ENCODE results near the gene ELOF1.

The ELOF1 gene

DNA sequence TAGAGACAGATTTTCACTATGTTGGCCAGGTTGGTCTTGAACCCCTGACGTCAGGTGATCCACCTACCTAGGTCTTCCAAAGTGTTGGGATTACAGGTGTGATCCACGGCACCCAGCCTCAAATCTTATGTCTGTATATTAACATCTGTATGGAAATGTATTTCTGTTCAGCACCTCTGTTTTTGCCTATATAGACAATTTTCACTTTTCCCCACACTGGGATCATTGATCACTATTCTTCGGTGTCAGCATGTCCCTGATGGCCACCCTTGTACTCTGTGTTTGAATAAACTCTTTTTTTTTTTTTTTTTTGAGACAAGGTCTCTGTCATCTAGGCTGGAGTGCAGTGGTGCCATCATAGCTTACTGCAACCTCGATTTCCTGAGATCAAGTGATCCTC, 35.1 kb upstream of the ELOF1 start:
- no peak for TF ChIP-seq ELF4 (IDR thresholded peaks at IDR 0.05)
- TF ChIP-seq, protein P1, sequence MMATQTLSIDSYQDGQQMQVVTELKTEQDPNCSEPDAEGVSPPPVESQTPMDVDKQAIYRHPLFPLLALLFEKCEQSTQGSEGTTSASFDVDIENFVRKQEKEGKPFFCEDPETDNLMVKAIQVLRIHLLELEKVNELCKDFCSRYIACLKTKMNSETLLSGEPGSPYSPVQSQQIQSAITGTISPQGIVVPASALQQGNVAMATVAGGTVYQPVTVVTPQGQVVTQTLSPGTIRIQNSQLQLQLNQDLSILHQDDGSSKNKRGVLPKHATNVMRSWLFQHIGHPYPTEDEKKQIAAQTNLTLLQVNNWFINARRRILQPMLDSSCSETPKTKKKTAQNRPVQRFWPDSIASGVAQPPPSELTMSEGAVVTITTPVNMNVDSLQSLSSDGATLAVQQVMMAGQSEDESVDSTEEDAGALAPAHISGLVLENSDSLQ (IDR thresholded peaks at IDR 0.05), result no peak
- TF ChIP-seq SUZ12 (IDR thresholded peaks at IDR 0.05), result no peak
- no peak for TF ChIP-seq CTBP1 (IDR thresholded peaks at IDR 0.05; ENCODE audit: borderline replicate concordance)
- ChIA-PET POLR2A (interaction anchor here (0.7 to 1.0 kb wide), 2 partner anchors 35 to 220 kb away, joined by 3 to 4 read pairs; partner anchors contain the start of genes ELOF1 and ZNF440), CTCF (interaction anchor here (1.0 kb wide), 1 partner anchor 112 kb away, joined by 4 read pairs; no protein-coding TSS in a partner anchor)
- DNase-seq (ENCODE audit: extremely low spot score), result no peak

GRCh38 chr19:11587975-11588631, 29.1 kb upstream of the ELOF1 start:
- no peak for TF ChIP-seq NFRKB (IDR thresholded peaks at IDR 0.05)
- no peak for TF ChIP-seq ARNT (IDR thresholded peaks at IDR 0.05)
- TF ChIP-seq CTBP1 (IDR thresholded peaks at IDR 0.05; ENCODE audit: borderline replicate concordance), result no peak
- TF ChIP-seq SP1 (IDR thresholded peaks at IDR 0.05), result no peak
- TF ChIP-seq LEF1 (IDR thresholded peaks at IDR 0.05; ENCODE audit: borderline replicate concordance), result no peak
- no peak for TF ChIP-seq HDGF (IDR thresholded peaks at IDR 0.05; ENCODE audit: borderline replicate concordance)
- no peak for TF ChIP-seq BHLHE40 (IDR thresholded peaks at IDR 0.05; ENCODE audit: borderline replicate concordance)
- TF ChIP-seq, protein P1 (IDR thresholded peaks at IDR 0.05), result no peak
- no peak for TF ChIP-seq FOXK2 (IDR thresholded peaks at IDR 0.05)
- TF ChIP-seq ZNF384 (IDR thresholded peaks at IDR 0.05), result no peak
- no peak for TF ChIP-seq FOXM1 (IDR thresholded peaks at IDR 0.05; ENCODE audit: borderline replicate concordance)
- no peak for TF ChIP-seq TARDBP (IDR thresholded peaks at IDR 0.05)
- no peak for TF ChIP-seq SUZ12 (IDR thresholded peaks at IDR 0.05)
- ChIA-PET POLR2A (interaction anchor here (1.5 kb wide), 1 partner anchor 29 kb away, joined by 4 read pairs; the partner anchor contains the start of gene ELOF1), CTCF (interaction anchor here (0.7 kb wide), 1 partner anchor 52 kb away, joined by 3 read pairs; no protein-coding TSS in a partner anchor)
- no peak for DNase-seq (ENCODE audit: extremely low spot score)

DNA sequence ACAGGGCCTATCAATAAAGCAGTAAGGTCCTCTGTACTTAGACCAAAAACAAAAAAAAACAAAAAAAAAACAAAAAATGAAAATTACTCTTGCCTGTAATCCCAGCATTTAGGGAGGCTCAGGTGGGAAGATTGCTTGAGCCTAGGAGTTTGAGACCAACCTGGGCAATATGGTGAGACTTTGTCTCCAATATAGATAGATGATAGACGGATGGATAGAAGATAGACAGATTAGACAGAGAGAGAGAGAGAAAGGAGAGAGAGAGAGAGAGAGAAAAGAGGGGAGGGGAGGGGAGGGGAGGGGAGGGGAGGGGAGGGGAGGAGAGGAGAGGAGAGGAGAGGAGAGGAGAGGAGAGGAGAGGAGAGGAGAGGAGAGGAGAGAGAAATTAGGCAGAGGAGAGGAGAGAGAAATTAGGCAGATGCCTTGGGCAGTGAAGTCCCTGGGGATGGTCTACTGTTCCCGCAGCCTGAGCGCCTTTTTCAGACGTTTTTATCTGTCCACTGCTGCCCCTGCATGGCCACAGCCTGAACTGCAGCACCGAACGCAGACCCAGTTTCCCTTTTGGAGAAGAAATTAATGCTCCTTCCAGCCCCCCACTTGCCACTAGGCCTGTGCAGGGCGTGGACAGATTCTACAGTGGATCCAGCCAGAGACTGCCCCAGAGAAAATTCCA, 28.4 kb upstream of the ELOF1 start:
- POLR2A ChIA-PET, result no interaction called here
- CTCF ChIA-PET, result no interaction called here
- TF ChIP-seq CTBP1 (IDR thresholded peaks at IDR 0.05; ENCODE audit: borderline replicate concordance), result no peak
- TF ChIP-seq SP1 (IDR thresholded peaks at IDR 0.05), result no peak
- TF ChIP-seq, protein P1 (IDR thresholded peaks at IDR 0.05), result no peak
- TF ChIP-seq BHLHE40 (IDR thresholded peaks at IDR 0.05; ENCODE audit: borderline replicate concordance), result no peak
- no peak for TF ChIP-seq FOXA1 (IDR thresholded peaks at IDR 0.05)
- no peak for TF ChIP-seq ZNF384 (IDR thresholded peaks at IDR 0.05)
- no peak for TF ChIP-seq FOXM1 (IDR thresholded peaks at IDR 0.05; ENCODE audit: borderline replicate concordance)
- no peak for TF ChIP-seq TARDBP (IDR thresholded peaks at IDR 0.05)
- no peak for TF ChIP-seq LEF1 (IDR thresholded peaks at IDR 0.05; ENCODE audit: borderline replicate concordance)
- no peak for TF ChIP-seq HDGF (IDR thresholded peaks at IDR 0.05; ENCODE audit: borderline replicate concordance)
- no peak for TF ChIP-seq ARNT (IDR thresholded peaks at IDR 0.05)
- DNase-seq (ENCODE audit: extremely low spot score), result peak; percentile 85

- TF ChIP-seq FOXK2 (IDR thresholded peaks at IDR 0.05) (no peak), L3MBTL2 (conservative IDR thresholded peaks at IDR 0.05) (no peak)
- ChIA-PET POLR2A (no interaction called here), CTCF (no interaction called here)
- DNase-seq (ENCODE audit: extremely low spot score), result no peak
Observed at GRCh38 chr19:11586331-11586730, 27.3 kb upstream of the ELOF1 start.

- TF ChIP-seq, protein P1 (IDR thresholded peaks at IDR 0.05), result no peak
- TF ChIP-seq TARDBP (IDR thresholded peaks at IDR 0.05), result no peak
- no peak for TF ChIP-seq HDGF (IDR thresholded peaks at IDR 0.05; ENCODE audit: borderline replicate concordance)
- TF ChIP-seq ELF4 (IDR thresholded peaks at IDR 0.05), result no peak
- TF ChIP-seq SUZ12 (IDR thresholded peaks at IDR 0.05), result no peak
- no peak for TF ChIP-seq FOXM1 (IDR thresholded peaks at IDR 0.05; ENCODE audit: borderline replicate concordance)
- no peak for TF ChIP-seq ZNF384 (IDR thresholded peaks at IDR 0.05)
- no peak for TF ChIP-seq CTBP1 (IDR thresholded peaks at IDR 0.05; ENCODE audit: borderline replicate concordance)
- TF ChIP-seq NFRKB (IDR thresholded peaks at IDR 0.05), result no peak
- no peak for TF ChIP-seq L3MBTL2 (conservative IDR thresholded peaks at IDR 0.05)
- DNase-seq (ENCODE audit: extremely low spot score), result no peak
- ChIA-PET CTCF (no interaction called here), POLR2A (no interaction called here)
Observed at GRCh38 chr19:11581740-11582139, 22.7 kb upstream of the ELOF1 start.

- TF ChIP-seq ZNF384 (IDR thresholded peaks at IDR 0.05), result no peak
- CTCF ChIA-PET, result no interaction called here
- no peak for DNase-seq (ENCODE audit: extremely low spot score)
- POLR2A ChIA-PET, result interaction anchor here (1.7 kb wide), 1 partner anchor 22 kb away, joined by 6 read pairs; the partner anchor contains the start of gene ELOF1
Observed at GRCh38 chr19:11580116-11580515, 21.1 kb upstream of the ELOF1 start.
